Astrocyte of the cerebellum (primary cell): Measurements from ENCODE around the gene CHAF1B.

ENCODE experiments used
- DNase-seq: peaks from one replicate; pipeline ENCODE4 v3.0.0-alpha.2; 2011; ENCODE audit warnings: low read depth
- H3K4me3 ChIP-seq: 2 replicates; pipeline ENCODE4 v1.5.1; 2011; ENCODE audit warnings: mild to moderate bottlenecking, low read depth, low read length, moderate library complexity
- in situ Hi-C: cut with HindIII; loops from 2 replicates; pipeline ENCODE4 v1.10.0; 2017; ENCODE audit warnings: low sequenced_read_pairs
- TF ChIP-seq, protein P1 (sequence below): IDR thresholded peaks from 2 replicates; pipeline ENCODE4 v1.5.1; 2012; ENCODE audit warnings: low read length, low read depth, moderate library complexity, mild to moderate bottlenecking; ENCODE audit errors: missing control alignments

Gene CHAF1B

DNA sequence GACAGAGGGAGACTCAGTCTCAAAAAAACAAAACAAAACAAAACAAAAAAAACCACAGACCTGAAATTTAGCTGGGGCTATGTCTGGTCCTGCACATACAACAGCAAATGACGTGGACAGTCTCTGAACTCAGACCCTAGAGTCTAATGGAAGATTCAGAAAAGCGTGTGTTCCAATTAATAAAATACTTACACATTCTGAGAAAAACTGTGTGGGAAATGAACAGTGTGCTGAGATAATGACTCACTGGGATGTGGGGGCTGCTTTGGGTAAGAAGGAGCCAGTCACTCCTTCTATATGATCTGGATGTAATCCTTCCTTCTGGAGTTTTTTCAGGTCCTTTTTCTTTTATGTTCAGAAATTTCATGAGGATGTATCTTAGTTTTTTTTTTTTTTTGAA, 65.3 kb downstream of the CHAF1B start:
- TF ChIP-seq, protein P1, sequence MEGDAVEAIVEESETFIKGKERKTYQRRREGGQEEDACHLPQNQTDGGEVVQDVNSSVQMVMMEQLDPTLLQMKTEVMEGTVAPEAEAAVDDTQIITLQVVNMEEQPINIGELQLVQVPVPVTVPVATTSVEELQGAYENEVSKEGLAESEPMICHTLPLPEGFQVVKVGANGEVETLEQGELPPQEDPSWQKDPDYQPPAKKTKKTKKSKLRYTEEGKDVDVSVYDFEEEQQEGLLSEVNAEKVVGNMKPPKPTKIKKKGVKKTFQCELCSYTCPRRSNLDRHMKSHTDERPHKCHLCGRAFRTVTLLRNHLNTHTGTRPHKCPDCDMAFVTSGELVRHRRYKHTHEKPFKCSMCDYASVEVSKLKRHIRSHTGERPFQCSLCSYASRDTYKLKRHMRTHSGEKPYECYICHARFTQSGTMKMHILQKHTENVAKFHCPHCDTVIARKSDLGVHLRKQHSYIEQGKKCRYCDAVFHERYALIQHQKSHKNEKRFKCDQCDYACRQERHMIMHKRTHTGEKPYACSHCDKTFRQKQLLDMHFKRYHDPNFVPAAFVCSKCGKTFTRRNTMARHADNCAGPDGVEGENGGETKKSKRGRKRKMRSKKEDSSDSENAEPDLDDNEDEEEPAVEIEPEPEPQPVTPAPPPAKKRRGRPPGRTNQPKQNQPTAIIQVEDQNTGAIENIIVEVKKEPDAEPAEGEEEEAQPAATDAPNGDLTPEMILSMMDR, result no peak
- no peak overlapping the region for H3K4me3 ChIP-seq
- DNase-seq, result no peak
- in situ Hi-C loops, result no loop called here

DNA sequence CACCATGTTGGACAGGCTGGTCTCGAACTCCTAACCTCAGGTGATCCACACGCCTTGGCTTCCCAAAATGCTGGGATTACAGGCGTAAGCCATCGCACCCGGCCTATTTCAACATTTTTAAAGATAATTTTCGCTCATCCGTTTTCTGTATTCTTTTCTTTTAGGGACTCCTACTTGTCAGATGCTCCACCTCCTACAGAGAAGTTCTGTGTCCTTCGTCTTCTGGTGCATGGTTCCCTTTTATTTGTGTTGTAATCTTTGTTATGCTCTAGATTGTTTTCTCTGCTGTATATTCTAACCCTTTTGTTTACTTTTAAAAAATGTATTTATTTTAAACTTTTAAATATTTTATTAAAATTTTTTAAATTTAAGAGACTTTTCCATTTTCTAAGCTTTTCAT, 66.3 kb downstream of the CHAF1B start:
- TF ChIP-seq, protein P1, result no peak
- no peak overlapping the region for H3K4me3 ChIP-seq
- in situ Hi-C loops, result no loop called here
- no peak for DNase-seq

DNA sequence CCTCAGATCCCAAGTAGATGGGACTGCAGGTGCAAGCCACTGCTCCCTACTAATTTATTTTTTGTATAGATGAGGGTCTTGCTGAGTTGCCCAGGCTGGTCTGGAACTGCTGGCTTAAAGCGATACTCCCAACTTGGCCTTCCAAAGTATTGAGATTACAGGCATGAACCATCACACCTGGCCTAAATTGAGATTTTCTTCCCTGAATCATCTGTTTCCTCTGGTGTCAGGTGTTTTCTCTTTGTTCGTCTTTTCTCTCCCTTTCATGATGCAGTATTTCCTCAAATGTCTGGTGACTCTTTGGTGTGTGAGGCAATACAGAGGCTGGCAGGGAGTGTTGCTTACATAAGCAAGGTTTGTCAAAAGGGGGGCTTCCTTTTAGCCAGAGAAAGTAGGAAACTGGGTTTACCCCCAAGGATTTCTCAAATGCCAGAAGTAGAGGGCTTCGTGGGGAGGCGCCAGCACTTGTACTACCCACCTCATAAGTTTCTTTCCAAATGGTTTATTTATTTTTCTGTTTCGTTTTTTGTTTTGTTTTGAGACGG, 67.2 kb downstream of the CHAF1B start:
- no peak for DNase-seq
- TF ChIP-seq, protein P1, result no peak
- no peak overlapping the region for H3K4me3 ChIP-seq
- in situ Hi-C loops, result no loop called here

DNA sequence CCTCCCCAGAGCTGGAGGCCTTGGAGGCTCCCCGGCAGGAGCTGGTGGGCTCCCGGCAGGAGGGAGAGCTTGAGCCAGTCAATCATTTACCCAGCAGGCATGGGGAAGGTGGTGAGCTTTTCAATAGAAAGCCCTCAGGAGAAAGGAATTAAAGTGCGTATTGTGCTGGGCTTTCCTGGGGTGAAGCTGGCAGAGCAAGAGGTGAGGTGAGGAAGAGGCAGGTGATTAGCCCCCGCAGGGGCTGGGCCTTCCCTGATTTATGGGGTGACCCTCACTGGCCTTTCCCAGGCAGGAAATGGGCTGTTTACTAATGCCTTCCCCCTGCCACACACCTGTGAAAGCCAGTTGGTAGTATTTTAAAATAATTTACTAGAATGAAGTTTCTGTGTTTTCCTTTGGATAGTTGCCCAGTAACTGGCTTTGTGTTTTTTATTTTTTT, 68.9 kb downstream of the CHAF1B start:
- in situ Hi-C loops, result no loop called here
- H3K4me3 ChIP-seq, result no peak overlapping the region
- TF ChIP-seq, protein P1, result no peak
- no peak for DNase-seq

DNA sequence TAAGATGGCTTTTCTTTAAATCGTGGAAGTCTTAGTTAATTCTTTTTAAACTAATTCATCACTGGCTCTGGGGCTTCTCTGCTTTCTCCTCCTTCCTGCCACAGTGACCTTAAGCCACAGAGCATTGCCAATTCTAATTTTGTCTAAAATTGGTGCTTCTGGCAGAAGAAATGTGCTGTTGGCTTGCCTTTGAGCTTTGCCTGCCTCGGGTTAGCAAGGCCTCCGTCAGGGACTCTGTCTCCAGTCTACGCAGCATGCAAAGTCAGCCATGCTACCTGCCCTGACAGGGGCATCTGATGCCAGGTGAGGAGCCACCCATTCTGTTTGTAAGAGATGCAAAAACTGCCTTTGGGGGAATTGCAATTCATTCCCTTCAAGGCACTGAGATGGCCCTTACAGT, 69.5 kb downstream of the CHAF1B start:
- TF ChIP-seq, protein P1, result no peak
- DNase-seq, result no peak
- no peak overlapping the region for H3K4me3 ChIP-seq
- in situ Hi-C loops, result no loop called here

DNA sequence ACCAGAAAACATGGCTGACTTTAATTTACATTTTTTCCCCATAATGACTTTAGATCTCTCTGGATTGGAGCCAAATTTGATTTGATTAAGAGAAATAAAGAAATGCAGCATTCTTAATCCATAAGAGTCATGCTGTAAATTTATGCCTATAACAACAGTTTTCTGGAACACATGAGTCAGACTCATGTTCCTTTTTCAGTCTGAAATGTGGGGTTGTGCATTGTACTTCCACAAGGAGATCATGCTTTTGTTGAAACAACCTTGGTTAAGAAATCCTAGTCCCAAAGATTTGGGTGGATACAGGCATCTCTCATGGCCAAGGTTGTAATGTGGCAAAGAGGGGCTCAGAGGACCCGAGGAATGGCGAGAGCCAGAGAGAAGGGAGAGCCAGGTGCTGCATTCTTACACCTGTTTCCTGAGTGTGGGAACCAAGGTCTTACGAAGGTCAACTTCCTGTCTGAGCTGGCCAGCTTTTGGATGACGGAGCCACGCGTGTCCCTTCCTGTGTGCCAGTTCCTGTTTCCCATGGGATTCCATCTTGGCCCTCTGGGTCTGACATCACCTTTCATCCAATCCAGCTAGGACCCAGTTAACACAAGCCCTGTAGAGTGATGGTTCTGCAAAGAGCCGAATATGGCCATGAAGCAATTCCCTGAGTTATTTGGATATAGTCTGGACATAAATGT, 71.7 kb downstream of the CHAF1B start:
- DNase-seq, result no peak
- no peak overlapping the region for H3K4me3 ChIP-seq
- in situ Hi-C loops, result no loop called here
- TF ChIP-seq, protein P1, result no peak
